Hippocampal formation (tissue), 2 donors: ENCODE data around the gene SRSF2.
"Not testable (repeated sequence)": the region's sequence is repeated elsewhere in the genome, so short reads cannot be mapped to it uniquely, and the experiment has no call there.

Experiments used
- DNase-seq, 2 donors: peaks; one replicate each; lab custom pipeline; 2025; lab: John Stamatoyannopoulos, UW

The SRSF2 gene

DNA sequence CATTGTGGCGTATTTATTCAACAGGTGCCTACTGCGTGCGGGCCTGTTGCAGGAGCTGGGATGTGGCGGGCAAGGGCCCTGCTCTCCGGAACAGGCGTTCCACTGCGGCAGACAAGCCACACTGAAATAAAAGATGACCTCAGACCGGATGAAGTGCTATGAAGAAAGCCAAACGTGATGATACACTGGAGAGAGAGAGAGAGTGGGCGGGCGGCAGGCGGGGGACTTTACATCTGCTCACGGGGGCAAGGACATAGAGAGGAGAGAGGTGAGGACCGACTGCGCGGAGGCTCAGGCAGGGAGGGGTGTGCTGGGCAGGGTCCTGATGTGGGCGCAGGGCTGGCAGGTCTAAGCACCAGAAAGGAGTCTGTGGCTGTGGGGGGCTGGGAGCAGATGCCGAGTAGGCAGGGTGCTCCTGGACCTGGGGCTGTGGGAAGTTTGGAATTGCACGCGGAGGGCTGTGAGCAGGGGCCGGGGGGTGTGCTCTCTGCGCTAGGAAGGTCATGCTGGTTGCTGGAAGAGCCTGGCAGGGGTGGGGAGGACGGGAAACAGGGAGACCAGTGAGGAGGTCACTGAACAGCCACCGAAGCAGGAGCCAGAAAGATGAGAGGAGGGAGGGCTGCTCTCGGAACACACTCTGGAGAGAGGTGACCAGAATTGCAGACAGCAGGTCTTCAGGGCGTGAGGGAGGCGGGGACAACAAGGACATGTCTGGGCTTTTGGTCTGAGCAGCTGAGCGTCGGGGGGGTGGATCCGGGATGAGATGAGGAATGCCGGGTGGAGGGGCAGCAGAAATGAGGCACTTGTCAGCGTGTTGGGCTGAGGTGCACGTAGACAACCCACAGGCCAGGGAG, 36.3 kb downstream of the SRSF2 start:
- no peak for DNase-seq

DNA sequence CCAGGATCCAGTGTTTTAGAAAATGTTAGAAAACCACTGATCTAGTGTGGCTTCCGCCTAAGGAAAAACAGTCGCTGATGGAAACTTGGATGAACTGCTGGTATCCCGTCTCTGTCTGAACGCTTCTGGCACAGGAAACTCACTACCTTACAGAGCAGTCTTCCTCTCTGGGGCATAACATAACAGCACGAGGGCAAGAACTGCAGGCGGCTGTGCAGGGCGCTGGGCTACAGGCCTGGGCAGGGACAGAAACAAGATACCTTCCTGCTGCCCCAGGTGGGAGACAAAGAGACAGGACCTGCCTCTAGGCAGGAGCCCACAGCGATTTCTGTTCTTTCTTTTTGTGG, 36.9 kb downstream of the SRSF2 start:
- DNase-seq = no peak

DNA sequence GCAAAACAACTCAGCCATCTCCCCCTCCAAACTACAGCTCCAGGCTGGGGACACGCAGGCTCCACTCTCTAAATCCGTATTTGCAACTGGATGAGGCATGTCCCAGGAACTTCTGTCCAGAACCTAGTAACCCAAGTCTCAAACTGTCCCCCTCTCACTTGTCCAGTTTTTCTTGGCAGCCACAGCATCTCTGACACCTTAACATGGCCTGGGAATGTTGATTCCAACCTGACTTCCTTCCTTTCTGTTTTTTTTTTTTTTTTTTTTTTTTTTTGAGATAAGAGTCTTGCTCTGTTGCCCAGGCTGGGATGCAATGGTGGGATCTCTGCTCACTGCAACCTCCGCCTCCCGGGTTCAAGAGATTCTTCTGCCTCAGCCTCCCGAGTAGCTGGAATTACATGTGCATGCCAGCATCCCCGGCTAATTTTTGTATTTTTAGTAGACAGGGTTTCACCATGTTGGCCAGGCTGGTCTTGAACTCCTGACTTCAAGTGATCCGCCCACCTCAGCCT, 38.6 kb downstream of the SRSF2 start:
- not testable (repeated sequence) for DNase-seq

DNA sequence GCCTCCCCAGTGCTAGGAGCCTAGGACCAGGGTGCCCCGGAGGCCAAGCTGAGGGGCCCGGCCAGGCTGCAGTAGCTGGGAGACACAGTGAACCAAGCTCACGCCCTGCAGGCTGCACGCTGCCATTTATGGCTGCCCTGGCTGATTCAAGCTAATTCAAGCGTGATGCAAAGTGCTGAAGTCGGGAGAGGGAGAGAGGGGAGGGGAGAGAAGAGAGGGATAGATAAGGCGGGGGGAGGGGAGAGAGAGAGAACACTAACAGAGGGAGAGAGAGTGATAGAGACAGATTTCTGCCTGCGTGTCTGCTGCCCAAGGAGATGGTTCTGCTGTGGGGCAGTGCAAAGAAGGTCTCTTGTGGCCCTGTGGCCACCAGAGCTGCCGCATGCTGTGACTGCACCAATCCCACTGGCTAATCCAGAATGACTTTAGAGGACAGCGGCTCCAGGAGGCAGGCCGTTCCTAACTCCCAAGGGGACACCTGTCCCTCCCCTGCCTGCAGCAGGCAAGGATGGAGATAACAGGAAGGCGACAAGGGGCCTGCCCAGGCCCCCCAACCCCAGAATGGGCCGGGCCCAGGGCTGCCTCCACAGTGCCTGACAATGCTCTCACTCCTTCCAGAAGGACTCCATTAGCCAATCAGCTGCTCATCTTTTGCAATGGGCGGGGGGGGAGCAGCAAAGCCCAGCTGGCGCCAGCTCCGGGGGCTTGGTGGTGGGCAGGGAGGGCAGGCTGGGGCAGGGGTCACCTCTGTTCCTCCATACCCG, 39.2 kb downstream of the SRSF2 start:
- no peak for DNase-seq

DNA sequence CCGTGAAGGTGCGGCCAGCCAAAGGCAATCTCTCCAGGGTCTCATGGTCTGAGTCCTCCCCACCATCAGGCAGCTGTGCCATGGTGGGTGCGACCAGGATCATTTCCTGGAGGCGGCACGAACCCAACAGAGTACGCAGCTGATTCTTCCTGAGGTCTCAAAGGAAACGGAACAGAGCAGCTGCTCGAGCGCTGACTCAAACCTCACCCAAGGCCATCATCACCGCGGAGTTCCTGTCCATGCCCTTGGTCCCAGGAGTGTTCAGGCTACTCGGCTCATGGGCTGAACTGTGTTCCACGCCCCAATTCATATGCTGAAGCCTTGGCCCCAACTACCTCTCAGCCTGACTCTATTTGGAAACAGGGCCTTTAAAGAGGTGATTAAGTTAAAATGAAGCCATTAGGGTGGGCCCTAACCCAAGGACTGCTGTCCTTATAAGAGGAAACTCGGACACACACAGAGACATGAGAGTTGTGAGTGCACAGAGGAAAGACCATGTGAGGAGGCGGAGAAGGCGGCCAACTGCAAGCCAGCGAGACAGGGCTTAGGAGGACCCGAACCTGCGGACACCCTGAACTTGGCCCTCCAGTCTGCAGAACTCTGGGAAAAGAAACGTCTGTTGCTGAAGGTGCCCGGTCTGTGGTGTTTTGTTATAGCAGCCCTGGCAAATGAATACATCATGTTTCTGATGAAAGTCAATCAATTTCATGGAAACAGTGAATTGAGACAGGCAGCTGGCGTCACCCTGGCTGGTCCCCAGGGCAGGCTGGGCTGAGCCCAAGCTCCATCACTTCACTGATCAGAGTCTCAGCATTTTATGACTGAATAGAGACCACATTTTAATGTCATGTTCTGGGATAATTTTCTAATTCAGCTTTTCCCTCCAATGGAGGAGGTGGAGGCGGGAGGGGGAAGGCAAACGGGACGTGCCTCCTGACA, 40.1 kb downstream of the SRSF2 start:
- DNase-seq = no peak

DNA sequence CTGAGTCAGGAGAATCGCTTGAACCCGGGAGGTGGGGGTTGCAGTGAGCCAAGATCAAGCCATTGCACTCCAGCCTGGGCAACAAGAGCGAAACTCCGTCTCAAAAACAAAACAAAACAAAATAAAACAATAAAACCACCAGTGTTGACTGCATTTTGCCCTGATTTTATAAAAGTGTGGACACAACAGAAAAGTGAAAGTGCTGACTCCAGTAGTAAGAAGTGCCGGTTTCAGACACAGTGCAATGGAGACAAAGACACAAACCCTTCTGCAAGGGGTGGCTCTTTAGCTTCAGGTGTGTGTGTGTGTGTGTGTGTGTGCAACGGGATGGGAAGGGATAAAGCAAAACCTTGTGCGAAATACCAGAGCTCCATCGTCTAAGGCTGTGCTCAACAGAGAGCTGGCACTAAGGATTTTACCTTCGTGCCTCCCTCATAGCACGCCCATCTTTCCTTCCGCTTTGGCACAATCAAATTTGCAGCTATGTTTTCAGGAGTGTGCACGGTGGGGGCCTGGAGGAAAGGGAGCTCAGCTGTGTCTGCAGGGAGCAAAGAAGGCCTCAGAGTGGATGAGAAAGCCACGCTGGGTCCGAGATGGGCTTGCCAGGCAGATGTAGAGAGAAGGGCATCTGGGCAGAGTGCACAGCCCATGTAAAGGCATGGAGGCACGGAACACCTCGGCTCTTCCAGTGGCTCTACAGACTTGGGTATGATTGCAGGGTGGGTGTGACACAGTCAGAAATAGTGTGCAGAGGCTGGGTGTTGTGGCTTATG, 41.9 kb downstream of the SRSF2 start:
- no peak for DNase-seq

DNA sequence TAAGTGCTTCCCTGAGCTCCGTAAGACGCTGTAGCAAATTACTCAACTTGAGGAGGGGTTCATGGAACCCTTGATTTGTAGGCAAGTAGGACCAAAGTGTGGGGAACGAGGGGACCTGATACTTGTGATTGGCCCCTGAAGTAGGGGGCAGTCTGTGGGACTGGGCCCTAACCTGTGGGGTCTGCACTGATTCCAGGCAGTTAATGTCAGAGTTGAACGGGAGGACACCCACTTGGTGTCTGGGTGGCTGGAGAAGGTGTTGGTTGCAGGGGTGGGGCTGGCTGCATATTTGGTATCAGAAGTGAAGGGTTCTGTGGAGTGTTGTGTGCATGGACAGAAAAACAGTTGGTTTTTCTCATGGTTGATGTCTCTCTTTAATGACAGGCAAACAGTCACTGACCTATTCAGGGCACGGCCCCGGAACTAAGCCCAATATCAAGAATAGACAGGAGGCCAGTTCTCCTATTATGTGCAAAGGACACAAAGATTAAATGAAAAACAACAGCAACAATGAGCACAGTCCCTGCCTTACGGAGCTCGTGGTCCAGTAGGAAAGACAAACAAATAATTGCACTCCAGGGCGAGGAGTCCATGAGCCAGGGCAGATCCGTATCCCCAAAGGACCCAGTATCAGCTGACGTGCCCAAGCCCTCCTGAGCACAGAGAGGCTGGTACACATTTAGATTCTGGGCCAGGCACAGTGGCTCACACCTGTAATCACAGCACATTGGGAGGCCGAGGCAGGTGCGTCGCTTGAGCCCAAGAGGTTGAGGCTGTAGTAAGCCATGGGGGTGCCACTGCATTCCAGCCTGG, 45.5 kb downstream of the SRSF2 start:
- DNase-seq = no peak

DNA sequence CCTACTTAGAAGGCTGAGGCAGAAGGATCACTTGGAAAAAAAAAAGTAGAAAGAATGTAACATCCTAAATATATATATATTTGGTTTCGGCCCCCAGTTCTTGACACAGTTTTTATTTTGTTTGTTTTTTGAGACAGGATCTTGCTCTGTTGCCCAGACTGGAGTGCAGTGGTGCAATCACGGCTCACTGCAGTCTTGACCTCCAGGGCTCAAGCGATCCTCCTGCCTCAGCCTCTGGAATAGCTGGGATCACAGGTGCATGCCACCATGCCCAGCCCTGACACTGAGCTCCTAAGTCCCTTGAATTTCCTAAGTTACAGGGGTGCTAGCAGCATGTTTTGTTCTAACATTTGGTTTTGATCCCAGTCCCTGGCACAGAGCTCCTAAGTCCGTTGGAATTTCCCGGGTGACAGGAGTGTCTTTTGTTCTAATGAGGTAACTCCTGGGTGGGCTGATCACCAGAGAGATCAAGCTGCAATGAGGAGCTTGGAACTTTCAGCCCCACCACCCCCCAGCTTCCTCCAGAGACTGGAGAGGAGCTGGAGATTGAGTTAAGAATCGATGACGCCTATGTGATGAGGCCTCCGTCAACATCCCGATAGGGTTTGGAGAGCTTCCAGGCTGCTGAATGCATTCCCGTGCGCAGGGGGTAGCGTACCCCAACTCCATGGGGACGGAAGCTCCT, 46.4 kb downstream of the SRSF2 start:
- no peak for DNase-seq

DNA sequence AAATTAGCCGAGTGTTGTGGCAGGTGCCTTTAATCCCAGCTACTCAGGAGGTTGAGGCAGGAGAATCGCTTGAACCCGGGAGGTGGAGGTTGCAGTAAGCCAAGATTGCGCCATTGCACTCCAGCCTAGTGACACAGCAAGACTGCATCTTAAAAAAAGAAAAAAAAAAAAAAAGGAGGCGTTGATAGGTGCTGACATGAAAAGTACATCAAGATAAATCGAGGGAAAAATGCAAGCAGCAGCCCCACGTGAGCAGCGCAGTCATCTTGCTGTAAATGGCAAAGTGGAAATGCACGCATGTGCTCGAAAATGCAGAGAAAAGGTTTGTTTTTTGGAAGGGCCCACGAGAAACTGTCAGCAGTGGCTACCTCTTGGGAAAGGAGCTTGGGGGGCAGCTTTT, 47.3 kb downstream of the SRSF2 start:
- DNase-seq = no peak

DNA sequence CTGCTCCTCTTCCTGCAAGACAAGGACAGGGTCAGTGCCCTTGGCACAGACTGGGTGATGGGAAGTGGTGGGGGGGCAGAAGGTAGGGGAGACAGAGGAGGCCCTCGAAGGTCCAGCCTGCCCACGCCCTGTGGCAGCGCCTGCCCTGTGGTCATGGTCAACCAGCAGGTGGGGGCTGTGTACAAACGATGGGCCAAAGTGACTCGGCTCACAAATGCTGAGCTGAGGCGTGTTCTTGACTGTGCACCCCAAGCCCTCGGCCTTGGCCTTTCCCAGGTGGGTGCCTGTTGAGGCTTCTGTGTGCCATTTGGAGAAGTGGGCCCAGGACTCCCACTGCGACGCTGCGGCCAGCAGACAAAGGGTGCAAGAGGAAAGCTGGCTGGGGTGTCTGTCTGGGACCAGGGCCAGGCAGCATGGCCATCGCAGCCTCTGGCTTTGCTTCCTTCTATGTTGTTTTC, 48.9 kb downstream of the SRSF2 start:
- DNase-seq = no peak

DNA sequence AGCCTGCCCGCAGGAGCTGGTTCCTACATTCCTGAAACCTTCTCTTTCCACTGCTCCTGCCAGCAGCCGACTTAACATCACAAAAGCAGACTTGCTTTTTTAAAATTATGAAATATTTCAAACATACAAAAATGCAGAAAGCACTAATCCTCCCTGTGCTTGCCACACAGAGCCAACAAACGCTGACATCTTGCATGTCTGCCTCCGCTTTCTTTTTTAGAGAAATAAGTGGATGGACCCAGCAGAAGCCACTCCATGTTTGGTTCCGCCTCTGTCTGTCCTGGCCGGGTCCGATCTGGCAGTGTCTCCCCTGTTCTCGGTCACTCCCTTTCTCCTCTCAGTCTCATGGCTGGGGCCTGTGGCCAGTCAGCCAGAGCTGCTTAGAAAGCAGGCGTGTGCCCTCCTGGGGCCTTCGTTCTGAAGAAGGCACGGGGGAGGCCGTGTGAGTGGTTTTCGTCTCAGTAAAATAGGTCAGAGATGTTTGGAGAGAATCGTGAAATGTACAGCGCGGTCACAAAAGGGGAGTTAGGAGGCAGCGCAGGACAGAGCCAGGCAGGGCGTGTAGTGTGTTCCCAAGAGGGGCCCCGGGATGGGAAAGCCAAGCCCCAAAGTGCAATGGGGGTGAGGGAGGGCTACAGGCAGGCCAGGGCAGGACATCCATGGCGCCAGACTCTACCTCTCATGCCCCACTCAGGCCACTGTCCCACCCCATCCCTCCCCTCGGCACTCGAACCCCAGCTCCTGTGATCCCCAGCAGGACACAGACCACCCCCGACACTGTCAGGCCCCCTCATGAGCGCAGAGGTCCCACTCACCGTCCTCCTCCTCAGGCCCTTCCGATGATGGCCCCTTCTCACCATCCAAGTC, 49.6 kb downstream of the SRSF2 start:
- DNase-seq = no peak

DNA sequence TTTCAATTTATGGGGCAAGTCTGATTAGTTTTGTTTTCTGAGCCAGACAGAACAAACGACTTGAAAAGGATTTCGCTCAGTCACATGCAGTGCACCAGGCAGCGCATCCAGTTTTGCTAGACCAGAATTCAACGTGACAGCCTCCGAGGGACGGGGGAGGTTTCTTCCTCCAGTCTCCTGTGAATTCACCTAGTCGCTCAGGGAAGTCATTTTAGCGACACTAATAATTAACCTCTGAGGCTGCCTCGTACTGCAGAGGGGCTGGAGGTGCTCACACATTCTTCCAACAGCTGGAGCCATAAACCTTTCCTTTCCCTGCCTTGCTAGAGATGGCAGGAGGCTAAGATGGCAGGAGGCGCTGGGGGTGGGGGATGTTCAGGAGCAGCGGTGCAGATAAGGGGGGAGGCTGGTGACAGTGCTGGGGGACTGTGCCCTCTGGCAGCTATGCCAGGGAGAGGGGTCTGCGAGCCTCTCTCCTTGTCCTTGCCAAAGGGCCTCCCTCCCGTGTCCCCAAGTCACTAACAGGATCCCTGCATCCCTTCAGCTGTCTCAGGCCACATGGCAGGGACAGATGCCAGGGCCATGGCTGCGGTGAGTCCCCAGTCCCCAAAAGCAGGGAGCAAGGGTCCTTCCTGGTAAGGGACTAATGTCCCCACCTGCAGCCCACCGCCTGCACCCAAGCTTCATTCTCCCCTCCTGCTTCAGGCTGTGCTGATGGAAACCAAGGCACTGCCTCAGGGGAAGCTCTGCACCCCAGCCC, 50.4 kb downstream of the SRSF2 start:
- no peak for DNase-seq

DNA sequence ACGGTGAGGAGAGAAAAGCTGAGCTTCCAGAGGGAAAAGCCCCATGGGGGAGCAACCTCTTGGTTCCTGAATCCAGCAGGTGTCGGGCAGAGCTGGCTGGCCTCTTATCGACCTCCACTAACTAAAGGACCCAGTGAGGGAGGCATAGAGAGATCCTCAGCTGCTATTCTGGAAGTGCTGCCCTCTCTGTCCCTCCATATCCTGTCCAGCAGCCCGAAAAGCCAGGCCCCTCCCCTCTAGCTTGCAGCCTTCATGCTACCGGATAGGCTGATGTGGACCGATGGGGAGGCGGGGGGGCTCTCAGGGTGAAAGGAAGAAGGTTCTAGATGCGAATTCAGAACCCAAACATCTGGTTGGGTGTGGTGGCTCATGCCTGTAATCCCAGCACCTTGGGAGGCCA, 51.3 kb downstream of the SRSF2 start:
- DNase-seq = no peak

DNA sequence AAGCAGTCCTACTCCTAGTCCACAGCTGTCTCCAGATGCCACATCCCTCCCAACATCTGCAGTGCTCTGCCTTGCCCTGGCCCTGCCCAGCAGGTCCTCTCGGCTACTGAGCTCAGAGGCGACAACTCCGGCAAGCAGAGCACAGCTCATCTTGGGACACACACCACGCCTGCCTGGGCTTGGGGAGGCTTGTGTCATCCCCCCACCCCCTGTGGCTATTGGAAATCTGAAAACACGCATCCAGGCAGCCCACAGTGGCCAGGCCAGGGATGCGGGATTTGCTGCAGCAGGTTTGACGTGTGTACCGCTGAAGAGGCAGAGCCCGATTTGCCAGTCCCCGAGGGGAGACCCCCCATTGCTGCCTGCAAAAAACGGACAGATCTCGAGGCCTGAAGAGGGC, 51.8 kb downstream of the SRSF2 start:
- DNase-seq = no peak

DNA sequence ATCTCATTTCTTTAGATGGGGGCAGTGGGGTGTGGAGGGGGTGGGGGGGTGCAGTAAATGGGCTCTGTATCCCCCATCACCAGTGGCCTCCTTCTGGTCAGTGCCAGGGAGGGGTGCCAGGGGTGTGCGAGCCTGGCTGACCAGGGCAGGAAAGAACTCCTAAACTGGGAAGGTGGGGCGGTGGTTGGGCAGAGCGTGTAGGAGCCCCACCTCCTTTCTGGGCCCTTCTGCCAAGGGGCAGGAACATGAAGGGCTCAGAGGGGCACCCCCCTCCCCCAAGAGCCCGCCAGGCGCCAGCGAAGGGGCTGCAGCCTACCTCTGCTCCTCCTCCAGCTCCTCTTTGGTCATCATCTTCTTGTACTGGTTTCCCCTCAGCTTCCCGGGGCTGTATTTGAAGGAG, 52.4 kb downstream of the SRSF2 start:
- DNase-seq = no peak
